H1 (cell line): Measurements from ENCODE around the gene SMCHD1. TPM values are rescaled to one million over a fixed set of nuclear protein-coding genes. Genes with fewer than 3 reads are reported as not detected.

Experiments used
- CTCF ChIA-PET: fragments of 300-600 bp; sonication (Branson Sonifier 250); formaldehyde crosslinking; loops from one replicate; lab custom pipeline; 2021; ENCODE audit not compliant: partially characterized antibody; lab: Charles Lee
- POLR2A ChIA-PET: fragments of 300-600 bp; sonication (Branson Sonifier 250); formaldehyde crosslinking; loops from one replicate; lab custom pipeline; 2021; ENCODE audit warnings: inconsistent platforms; ENCODE audit not compliant: partially characterized antibody; lab: Charles Lee
- DNase-seq, 2 experiments: peaks; one replicate each; pipeline versions ENCODE4 v3.0.0 to v3.0.0-alpha.2; 2010 to 2022; ENCODE audit warnings: low spot score in 2 of 2, low read depth in 1 of 2, mixed read lengths in 1 of 2
- FAIRE-seq: peaks from 2 replicates; lab custom pipeline; 2011; peaks lifted over from hg19 to GRCh38; lab: Jason Lieb, UNC
- H2AFZ ChIP-seq: 2 replicates; pipeline ENCODE4 v1.8.1; 2012; ENCODE audit warnings: low read length, inconsistent platforms
- H2AK5ac ChIP-seq: 2 replicates; pipeline ENCODE4 v1.6.1; 2013; ENCODE audit warnings: low read depth, low read length
- H2BK120ac ChIP-seq: replicated peaks from 2 replicates; pipeline ENCODE3; 2013; ENCODE audit warnings: low read depth, low read length, inconsistent platforms
- H2BK12ac ChIP-seq: 2 replicates; pipeline ENCODE4 v1.6.1; 2013; ENCODE audit warnings: low read depth, low read length
- H2BK15ac ChIP-seq: 2 replicates; pipeline ENCODE4 v1.6.1; 2013; ENCODE audit warnings: low read length
- H2BK20ac ChIP-seq: 2 replicates; pipeline ENCODE4 v1.6.1; 2013; ENCODE audit warnings: low read length
- H2BK5ac ChIP-seq: 2 replicates; pipeline ENCODE4 v1.6.1; 2013; ENCODE audit warnings: low read depth, low read length
- H3K14ac ChIP-seq: 2 replicates; pipeline ENCODE4 v1.6.1; 2013; ENCODE audit warnings: inconsistent platforms; ENCODE audit not compliant: insufficient read length
- H3K18ac ChIP-seq: 2 replicates; pipeline ENCODE4 v1.6.1; 2013; ENCODE audit warnings: low read length; ENCODE audit errors: extremely low read depth
- H3K23ac ChIP-seq: 2 replicates; pipeline ENCODE4 v1.6.1; 2013; ENCODE audit warnings: inconsistent platforms; ENCODE audit not compliant: insufficient read length
- H3K23me2 ChIP-seq: 2 replicates; pipeline ENCODE4 v1.6.1; 2013; ENCODE audit warnings: low read depth, low read length
- H3K27ac ChIP-seq: 2 replicates; pipeline ENCODE4 v1.6.1; 2011; ENCODE audit warnings: low read depth, low read length, inconsistent platforms
- H3K27me3 ChIP-seq, 4 experiments: replicated peaks in 1 of 4; 1 replicate in 1 of 4; 2 replicates in 3 of 4; pipeline versions ENCODE4 v1.6.1 to v1.8.1; 2011 to 2013; ENCODE audit warnings: low read length in 3 of 4, mild to moderate bottlenecking in 3 of 4, inconsistent platforms in 2 of 4, mixed read lengths in 2 of 4, moderate library complexity in 1 of 4; ENCODE audit not compliant: control insufficient read depth in 3 of 4, insufficient read depth in 3 of 4; ENCODE audit errors: extremely low read depth in 1 of 4
- H3K36me3 ChIP-seq, 4 experiments: 2 replicates each; pipeline versions ENCODE4 v1.6.1 to v1.8.1; 2011 to 2013; ENCODE audit warnings: mild to moderate bottlenecking in 4 of 4, low read length in 3 of 4, moderate library complexity in 2 of 4, control low read depth in 1 of 4, inconsistent platforms in 1 of 4; ENCODE audit not compliant: insufficient read depth in 4 of 4, control insufficient read depth in 2 of 4
- H3K4ac ChIP-seq: replicated peaks from 2 replicates; pipeline ENCODE3; 2013; ENCODE audit warnings: low read length, low read depth, mixed read lengths, inconsistent platforms; ENCODE audit not compliant: insufficient read length
- H3K4me1 ChIP-seq, 4 experiments: replicated peaks in 1 of 4; 1 replicate in 1 of 4; 2 replicates in 3 of 4; pipeline versions ENCODE4 v1.6.1 to v1.8.1; 2011 to 2013; ENCODE audit warnings: low read length in 3 of 4, inconsistent platforms in 2 of 4, mixed read lengths in 1 of 4; ENCODE audit not compliant: insufficient read depth in 4 of 4, control insufficient read depth in 3 of 4
- H3K4me2 ChIP-seq, 2 experiments: 2 replicates each; pipeline versions ENCODE4 v1.6.1 to v1.8.1; 2011 to 2013; ENCODE audit warnings: low read depth in 2 of 2, low read length in 2 of 2, control low read depth in 1 of 2, inconsistent platforms in 1 of 2, mild to moderate bottlenecking in 1 of 2; ENCODE audit not compliant: insufficient read depth in 1 of 2
- H3K4me3 ChIP-seq, 4 experiments: fragments of 200-600, 300-600 bp in 1 of 4; sonication (generic), shearing (Covaris generic), sonication (Bioruptor Twin) in 1 of 4; 2 replicates each; pipeline versions ENCODE4 v1.5.1 to v1.8.1; 2011 to 2016; ENCODE audit warnings: low read length in 4 of 4, low read depth in 3 of 4, control low read depth in 2 of 4, inconsistent platforms in 2 of 4, mild to moderate bottlenecking in 2 of 4, mixed read lengths in 1 of 4, moderate library complexity in 1 of 4; ENCODE audit not compliant: insufficient read depth in 2 of 4; ENCODE audit errors: extremely low read depth in 1 of 4
- H3K56ac ChIP-seq: replicated peaks from 2 replicates; pipeline ENCODE3; 2013; ENCODE audit warnings: low read depth, mild to moderate bottlenecking, mixed read lengths, low read length, inconsistent platforms; ENCODE audit not compliant: insufficient read length
- H3K79me1 ChIP-seq: 2 replicates; pipeline ENCODE4 v1.6.1; 2013; ENCODE audit warnings: low read depth, low read length, control low read depth
- H3K79me2 ChIP-seq, 2 experiments: 2 replicates each; pipeline versions ENCODE4 v1.6.1 to v1.8.1; 2012 to 2013; ENCODE audit warnings: low read length in 2 of 2, mild to moderate bottlenecking in 2 of 2, inconsistent platforms in 1 of 2; ENCODE audit not compliant: insufficient read depth in 2 of 2, control insufficient read depth in 1 of 2
- H3K9ac ChIP-seq, 4 experiments: replicated peaks in 1 of 4; 1 replicate in 1 of 4; 2 replicates in 3 of 4; pipeline versions ENCODE4 v1.6.1 to v1.8.1; 2011 to 2013; ENCODE audit warnings: low read depth in 3 of 4, low read length in 3 of 4, control low read depth in 2 of 4, mild to moderate bottlenecking in 2 of 4, moderate library complexity in 2 of 4, inconsistent platforms in 1 of 4; ENCODE audit errors: extremely low read depth in 1 of 4
- H3K9me3 ChIP-seq, 2 experiments: 2 replicates each; pipeline versions ENCODE4 v1.6.1 to v1.8.1; 2012 to 2013; ENCODE audit warnings: mild to moderate bottlenecking in 2 of 2, moderate library complexity in 2 of 2, control low read depth in 1 of 2, inconsistent platforms in 1 of 2, low read depth in 1 of 2, low read length in 1 of 2, mixed read lengths in 1 of 2; ENCODE audit not compliant: insufficient read depth in 2 of 2
- H4K20me1 ChIP-seq, 2 experiments: replicated peaks in 1 of 2; 2 replicates each; pipeline versions ENCODE3 to v1.8.1; 2011 to 2013; ENCODE audit warnings: inconsistent platforms in 2 of 2, low read length in 2 of 2, mild to moderate bottlenecking in 1 of 2; ENCODE audit not compliant: insufficient read depth in 2 of 2, control insufficient read depth in 1 of 2
- H4K5ac ChIP-seq: 2 replicates; pipeline ENCODE4 v1.6.1; 2013; ENCODE audit warnings: low read length, low read depth, mixed read lengths, inconsistent platforms; ENCODE audit not compliant: insufficient read length
- H4K8ac ChIP-seq: 2 replicates; pipeline ENCODE4 v1.8.0; 2013; ENCODE audit warnings: mild to moderate bottlenecking, moderate library complexity, low read length, inconsistent platforms; ENCODE audit not compliant: insufficient read depth; ENCODE audit errors: extremely low read depth
- H4K91ac ChIP-seq: replicated peaks from 2 replicates; pipeline ENCODE3; 2013; ENCODE audit warnings: low read length, mixed read lengths, inconsistent platforms; ENCODE audit not compliant: insufficient read length
- CBX8 ChIP-seq: fragments of 300-800, 300-1000 bp; sonication (generic); IDR thresholded peaks from 2 replicates; pipeline ENCODE4 v1.7.1; 2016; ENCODE audit warnings: low read depth, low read length, borderline replicate concordance
- CREB1 ChIP-seq: IDR thresholded peaks from 2 replicates; pipeline ENCODE4 v1.6.1; 2012; ENCODE audit warnings: inconsistent platforms
- EGR1 ChIP-seq: IDR thresholded peaks from 2 replicates; pipeline ENCODE4 v1.6.1; 2011; ENCODE audit warnings: low read depth, low read length, borderline replicate concordance
- EZH2 ChIP-seq: fragments of 200-600 bp; sonication (generic); IDR thresholded peaks from 2 replicates; pipeline ENCODE4 v1.7.1; 2012; ENCODE audit warnings: low read depth, mild to moderate bottlenecking, moderate library complexity, low read length, inconsistent platforms; ENCODE audit not compliant: severe bottlenecking
- GTF2F1 ChIP-seq: IDR thresholded peaks from 2 replicates; pipeline ENCODE4 v1.6.1; 2012; ENCODE audit warnings: low read depth, low read length, improper control_type of control experiment, borderline replicate concordance
- JUN ChIP-seq: IDR thresholded peaks from 2 replicates; pipeline ENCODE4 v1.6.1; 2011; ENCODE audit warnings: low read depth, mild to moderate bottlenecking, improper control_type of control experiment, low read length
- JUND ChIP-seq: IDR thresholded peaks from 2 replicates; pipeline ENCODE4 v1.6.1; 2011; ENCODE audit warnings: mild to moderate bottlenecking, improper control_type of control experiment, low read length
- RNF2 ChIP-seq: fragments of 200-900, 300-1000 bp; sonication (generic); IDR thresholded peaks from 2 replicates; pipeline ENCODE4 v1.7.1; 2016; ENCODE audit warnings: borderline replicate concordance, low read depth, mild to moderate bottlenecking, antibody characterized with exemption, low read length; ENCODE audit not compliant: poor library complexity, severe bottlenecking; ENCODE audit errors: missing control alignments
- SIRT6 ChIP-seq: IDR thresholded peaks from one replicate; pipeline ENCODE4 v1.7.1; 2012; ENCODE audit warnings: low read length, inconsistent platforms
- SP1 ChIP-seq: IDR thresholded peaks from 2 replicates; pipeline ENCODE4 v1.6.1; 2011; ENCODE audit warnings: low read depth, low read length
- TBP ChIP-seq: IDR thresholded peaks from 2 replicates; pipeline ENCODE4 v1.6.1; 2011; ENCODE audit warnings: low read depth, low read length, improper control_type of control experiment
- TCF12 ChIP-seq: IDR thresholded peaks from 2 replicates; pipeline ENCODE4 v1.6.1; 2011; ENCODE audit warnings: low read depth, mild to moderate bottlenecking, low read length
- USF2 ChIP-seq: IDR thresholded peaks from 2 replicates; pipeline ENCODE4 v1.6.1; 2011; ENCODE audit warnings: low read length, improper control_type of control experiment
- ZNF274 ChIP-seq: IDR thresholded peaks from 2 replicates; pipeline ENCODE4 v1.7.0; 2012; ENCODE audit warnings: low read length, borderline replicate concordance; ENCODE audit errors: extremely low read depth
- WGBS, 2 experiments: shearing (Covaris generic) in 1 of 2; methylation state at CpG; one replicate each; pipeline versions ENCODE4 v1.1.6 to v1.1.7; 2013 to 2015; ENCODE audit warnings: low lambda C conversion rate in 2 of 2, mixed read lengths in 2 of 2, inconsistent platforms in 1 of 2, low coverage in 1 of 2, missing lambda C conversion rate in 1 of 2; ENCODE audit not compliant: insufficient replicate concordance in 2 of 2, insufficient coverage in 1 of 2, insufficient read length in 1 of 2; ENCODE audit errors: extremely low coverage in 1 of 2, missing lambda C conversion rate in 1 of 2; 5-methylcytosine and 5-hydroxymethylcytosine counted together
- polyA plus RNA-seq, 7 experiments: library from polyadenylated mRNA; depleted of rRNA in 3 of 7; stranded (reverse) in 5 of 7; unstranded in 2 of 7; fragments of >200 nt in 5 of 7; fragments of 200-250 nt in 2 of 7; gene quantifications; 1 replicate in 5 of 7; 2 replicates in 1 of 7; 4 replicates in 1 of 7; pipeline versions ENCODE4 v1.2.1 to v1.2.3, GENCODE V29; 2011 to 2013; ENCODE audit warnings: missing spikeins in 2 of 7, mixed read lengths in 2 of 7
- total RNA-seq: library from RNA; stranded (reverse); fragmentation: NEBNext Ultra II Directional; extraction: Animal tissue kit (Norgen Biotek cat#: 25700); gene quantifications from 2 replicates; pipeline ENCODE4 v1.2.1, GENCODE V29; 2021

Gene SMCHD1
- total and polyA plus RNA-seq, 2 of the 8 experiments (the other 6 are each of a cell fraction or from before 2014, with no cell fraction given), result 9.3 to 32.0 TPM

- no peak overlapping the region for H3K4ac ChIP-seq
- ChIA-PET POLR2A (no interaction called here), CTCF (no interaction called here)
- H3K9me3 ChIP-seq, result no peaks in the 10 kb centered on the region; a peak in 1 of 4 replicates
- H3K23ac ChIP-seq, result no peak overlapping the region
- FAIRE-seq (no peak), DNase-seq (no peak)
- H3K4me1 ChIP-seq, result peaks cover 0 to 10% (median 4%) of the 10 kb centered on the region in 4 experiments; a peak in 3 of 7 replicates
- no peaks in the 10 kb centered on the region for H3K79me1 ChIP-seq
- peaks cover 14% of the 10 kb centered on the region; the same call in 1 of the 2 replicates for H3K23me2 ChIP-seq
- H2BK5ac ChIP-seq, result no peak overlapping the region
- H4K20me1 ChIP-seq, result peaks cover 0 to 2% of the 10 kb centered on the region in 2 experiments
- no peak overlapping the region for H3K27ac ChIP-seq
- H4K5ac ChIP-seq, result no peak overlapping the region
- H3K27me3 ChIP-seq, result peaks cover 5 to 36% (median 29%) of the 10 kb centered on the region in 4 experiments
- no peak overlapping the region for H3K9ac ChIP-seq
- no peak overlapping the region for H3K4me2 ChIP-seq
- no peak overlapping the region for H2BK120ac ChIP-seq
- H2BK12ac ChIP-seq, result no peak overlapping the region
- H2BK15ac ChIP-seq, result no peak overlapping the region
- no peak overlapping the region for H3K56ac ChIP-seq
- H2AK5ac ChIP-seq, result no peak overlapping the region
- no peak overlapping the region for H4K91ac ChIP-seq
- no peak overlapping the region for H3K14ac ChIP-seq
- WGBS, 2 experiments, result 100% methylated on average over 2 of the region's 2 CpGs; no CpG with 5 or more reads in 1 of the 2 experiments
- H2BK20ac ChIP-seq, result no peak overlapping the region
- H3K79me2 ChIP-seq, result no peaks in the 10 kb centered on the region
- H2AFZ ChIP-seq, result no peak overlapping the region
- H3K36me3 ChIP-seq, result no peaks in the 10 kb centered on the region
- no peak overlapping the region for H3K4me3 ChIP-seq
- H3K18ac ChIP-seq, result no peak overlapping the region
- no peak overlapping the region for H4K8ac ChIP-seq
- TF ChIP-seq TBP (no peak), EGR1 (no peak), USF2 (no peak), TCF12 (no peak), CREB1 (no peak), SP1 (no peak), JUN (no peak), EZH2 (no peak), SIRT6 (no peak), ZNF274 (no peak), RNF2 (no peak), JUND (no peak), GTF2F1 (no peak), CBX8 (no peak)
Measured at GRCh38 chr18:2850816-2851215, 195.3 kb downstream of the SMCHD1 start.
